ENCODE measurements around the gene SEL1L. TPM values are rescaled to one million over a fixed set of nuclear protein-coding genes. Genes with fewer than 3 reads are reported as not detected.

The SEL1L gene
- total RNA-seq, 2 donors from 2014 or later = 62.9 to 64.0 TPM

DNA sequence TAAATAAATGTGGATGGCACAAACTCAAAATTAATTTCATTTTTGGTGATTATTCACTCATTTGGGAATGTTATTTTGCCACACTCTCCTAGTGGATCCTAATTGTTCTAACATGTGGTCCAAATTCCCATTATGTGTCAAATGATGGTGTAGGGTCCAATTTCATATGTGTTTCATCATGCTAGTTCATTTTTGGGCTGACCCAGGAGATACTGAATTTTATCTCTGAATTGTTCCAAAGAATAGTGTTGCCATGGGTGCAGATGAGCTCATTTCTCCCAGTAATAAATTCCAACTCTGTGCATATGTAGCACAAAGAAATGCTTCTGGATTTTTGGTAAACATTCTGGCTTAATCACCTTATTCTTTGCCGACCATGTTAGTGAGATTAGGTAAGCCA is 23.5 kb upstream of the SEL1L start:
- no peaks in the 10 kb centered on the region for H3K27me3 ChIP-seq (ENCODE audit: control insufficient read depth, insufficient read depth, low read length, poor library complexity, severe bottlenecking)
- H3K27ac Mint-ChIP-seq = no peak overlapping the region
- peaks cover 10% of the 10 kb centered on the region for H3K4me1 Mint-ChIP-seq
- no peak for TF ChIP-seq CTCF (conservative IDR thresholded peaks at IDR 0.05)
- H3K4me1 ChIP-seq (ENCODE audit: control insufficient read depth, insufficient read depth, low read length) = no peaks in the 10 kb centered on the region
- no peaks in the 10 kb centered on the region for H3K36me3 ChIP-seq (ENCODE audit: control insufficient read depth, insufficient read depth, low read length)
- no peak for DNase-seq
- H3K27me3 Mint-ChIP-seq (ENCODE audit: insufficient read depth) = peaks cover 2% of the 10 kb centered on the region
- H3K4me3 Mint-ChIP-seq = no peak overlapping the region
- H3K9me3 ChIP-seq (ENCODE audit: control insufficient read depth, low read length) = peaks cover 10% of the 10 kb centered on the region
- 91 to 100% methylated on average over 1 of the region's 1 CpG for WGBS, 2 experiments (ENCODE audit: insufficient coverage in 1 of 2, insufficient read length in 1 of 2)
- H3K27ac ChIP-seq (ENCODE audit: low read depth, low read length) = no peak overlapping the region
- no peaks in the 10 kb centered on the region for H3K36me3 Mint-ChIP-seq (ENCODE audit: low read depth)
- no peak overlapping the region for H3K4me3 ChIP-seq (ENCODE audit: low read length)
- H3K9ac ChIP-seq (ENCODE audit: extremely low read depth, low read length, poor library complexity, severe bottlenecking) = no peak overlapping the region
- no peaks in the 10 kb centered on the region for H3K9me3 Mint-ChIP-seq

DNA sequence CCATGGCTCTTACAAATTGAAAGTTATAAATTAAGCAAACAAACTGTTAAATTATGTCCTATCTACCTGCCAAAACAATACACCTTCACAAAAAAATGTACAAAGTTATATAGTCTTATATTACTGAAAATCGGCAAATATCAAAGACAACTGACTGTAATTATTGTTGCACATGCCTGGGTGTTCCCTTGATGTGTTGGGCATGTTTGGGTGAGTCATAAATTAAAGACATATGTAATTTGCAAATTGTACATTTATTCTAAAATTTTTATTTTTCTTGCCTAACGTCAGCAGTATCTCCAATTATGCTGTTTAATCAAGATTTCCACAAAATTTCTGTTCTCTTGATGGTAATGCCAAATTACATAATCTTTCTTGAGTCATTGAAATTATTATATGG is 22.0 kb upstream of the SEL1L start:
- Mint-ChIP-seq H3K4me1 (no peaks in the 10 kb centered on the region), H3K4me3 (no peak overlapping the region), H3K36me3 (ENCODE audit: low read depth) (no peaks in the 10 kb centered on the region), H3K27me3 (ENCODE audit: insufficient read depth) (peaks cover 2% of the 10 kb centered on the region), H3K27ac (no peak overlapping the region), H3K9me3 (no peaks in the 10 kb centered on the region)
- Histone ChIP-seq H3K9me3 (ENCODE audit: control insufficient read depth, low read length) (peaks cover 10% of the 10 kb centered on the region), H3K4me3 (ENCODE audit: low read length) (no peak overlapping the region), H3K27ac (ENCODE audit: low read depth, low read length) (no peak overlapping the region), H3K4me1 (ENCODE audit: control insufficient read depth, insufficient read depth, low read length) (no peaks in the 10 kb centered on the region), H3K36me3 (ENCODE audit: control insufficient read depth, insufficient read depth, low read length) (no peaks in the 10 kb centered on the region), H3K9ac (ENCODE audit: extremely low read depth, low read length, poor library complexity, severe bottlenecking) (no peak overlapping the region), H3K27me3 (ENCODE audit: control insufficient read depth, insufficient read depth, low read length, poor library complexity, severe bottlenecking) (no peaks in the 10 kb centered on the region)
- TF ChIP-seq CTCF (conservative IDR thresholded peaks at IDR 0.05) = no peak
- no peak for DNase-seq
- 86% methylated on average over 2 of the region's 2 CpGs; no CpG with 5 or more reads in 1 of the 2 experiments for WGBS, 2 experiments (ENCODE audit: insufficient coverage in 1 of 2, insufficient read length in 1 of 2)

DNA sequence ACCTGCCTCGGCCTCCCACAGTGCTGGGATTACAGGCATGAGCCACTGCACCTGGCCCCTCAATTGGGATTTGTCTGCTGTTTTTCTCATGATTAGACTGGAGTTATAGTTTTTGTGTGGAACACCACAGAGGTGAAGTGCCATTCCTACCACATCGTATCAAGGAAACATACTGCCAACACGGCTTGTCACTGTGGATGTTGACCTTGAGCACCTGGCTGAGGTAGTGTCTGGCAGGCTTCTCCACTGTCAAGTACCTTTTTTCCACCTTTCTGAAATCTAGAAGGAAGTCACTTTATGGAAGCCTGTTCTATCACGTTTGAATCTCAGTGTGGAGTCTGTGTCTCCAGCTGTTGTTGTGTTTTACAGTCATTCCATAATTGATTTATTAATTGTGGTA is 21.4 kb upstream of the SEL1L start:
- Mint-ChIP-seq H3K9me3 (no peaks in the 10 kb centered on the region), H3K27me3 (ENCODE audit: insufficient read depth) (peaks cover 2% of the 10 kb centered on the region), H3K36me3 (ENCODE audit: low read depth) (no peaks in the 10 kb centered on the region), H3K4me3 (no peak overlapping the region), H3K4me1 (no peaks in the 10 kb centered on the region), H3K27ac (no peak overlapping the region)
- TF ChIP-seq CTCF (conservative IDR thresholded peaks at IDR 0.05) = no peak
- no peak overlapping the region for H3K4me3 ChIP-seq (ENCODE audit: low read length)
- no peaks in the 10 kb centered on the region for H3K27me3 ChIP-seq (ENCODE audit: control insufficient read depth, insufficient read depth, low read length, poor library complexity, severe bottlenecking)
- H3K27ac ChIP-seq (ENCODE audit: low read depth, low read length) = no peak overlapping the region
- peaks cover 10% of the 10 kb centered on the region for H3K9me3 ChIP-seq (ENCODE audit: control insufficient read depth, low read length)
- H3K9ac ChIP-seq (ENCODE audit: extremely low read depth, low read length, poor library complexity, severe bottlenecking) = no peak overlapping the region
- H3K36me3 ChIP-seq (ENCODE audit: control insufficient read depth, insufficient read depth, low read length) = no peaks in the 10 kb centered on the region
- DNase-seq = no peak
- WGBS, 2 experiments (ENCODE audit: insufficient coverage in 1 of 2, insufficient read length in 1 of 2) = 89 to 100% methylated on average over 2 to 4 of the region's 4 CpGs
- H3K4me1 ChIP-seq (ENCODE audit: control insufficient read depth, insufficient read depth, low read length) = no peaks in the 10 kb centered on the region

Measured in endodermal cell (in vitro differentiated cells).